ENCODE results near the gene FAM110D. TPM values are rescaled to one million over a fixed set of nuclear protein-coding genes. Genes with fewer than 3 reads are reported as not detected.

FAM110D gene
- polyA plus RNA-seq, 10 donors, result 0.47 to 1.4 (median 0.75) TPM

GRCh38 chr1:26161415-26162219 lies 2.7 kb downstream of the FAM110D start:
- peak in 2 of 3 donors; percentile 67 to 83 for DNase-seq

DNA sequence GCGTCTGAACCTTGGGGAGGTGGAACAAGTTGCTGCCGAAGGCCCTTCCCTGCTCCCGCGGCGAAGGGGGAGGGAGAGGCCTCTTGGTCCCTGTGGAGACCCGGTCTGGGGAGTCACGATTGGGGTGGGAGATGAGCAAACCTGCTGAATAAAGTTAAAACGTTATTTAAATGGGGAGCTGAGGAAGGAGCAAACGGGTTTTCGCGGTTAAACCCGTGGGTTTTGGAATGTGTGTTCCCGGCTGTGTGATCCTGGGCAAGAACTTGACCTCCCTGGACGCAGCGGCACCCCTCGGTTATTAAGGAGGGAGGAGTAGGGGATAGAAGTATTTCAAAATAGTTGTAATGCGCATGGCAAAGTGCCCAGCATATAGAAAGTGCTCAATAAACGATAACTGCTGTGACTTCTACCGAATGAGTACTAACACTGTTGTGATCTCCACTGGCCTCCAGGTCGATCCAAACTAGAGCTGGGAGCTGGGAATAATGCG lies 3.4 kb downstream of the FAM110D start:
- no peak for DNase-seq

GRCh38 chr1:26163684-26164035 lies 4.8 kb downstream of the FAM110D start:
- no peak for DNase-seq

DNA sequence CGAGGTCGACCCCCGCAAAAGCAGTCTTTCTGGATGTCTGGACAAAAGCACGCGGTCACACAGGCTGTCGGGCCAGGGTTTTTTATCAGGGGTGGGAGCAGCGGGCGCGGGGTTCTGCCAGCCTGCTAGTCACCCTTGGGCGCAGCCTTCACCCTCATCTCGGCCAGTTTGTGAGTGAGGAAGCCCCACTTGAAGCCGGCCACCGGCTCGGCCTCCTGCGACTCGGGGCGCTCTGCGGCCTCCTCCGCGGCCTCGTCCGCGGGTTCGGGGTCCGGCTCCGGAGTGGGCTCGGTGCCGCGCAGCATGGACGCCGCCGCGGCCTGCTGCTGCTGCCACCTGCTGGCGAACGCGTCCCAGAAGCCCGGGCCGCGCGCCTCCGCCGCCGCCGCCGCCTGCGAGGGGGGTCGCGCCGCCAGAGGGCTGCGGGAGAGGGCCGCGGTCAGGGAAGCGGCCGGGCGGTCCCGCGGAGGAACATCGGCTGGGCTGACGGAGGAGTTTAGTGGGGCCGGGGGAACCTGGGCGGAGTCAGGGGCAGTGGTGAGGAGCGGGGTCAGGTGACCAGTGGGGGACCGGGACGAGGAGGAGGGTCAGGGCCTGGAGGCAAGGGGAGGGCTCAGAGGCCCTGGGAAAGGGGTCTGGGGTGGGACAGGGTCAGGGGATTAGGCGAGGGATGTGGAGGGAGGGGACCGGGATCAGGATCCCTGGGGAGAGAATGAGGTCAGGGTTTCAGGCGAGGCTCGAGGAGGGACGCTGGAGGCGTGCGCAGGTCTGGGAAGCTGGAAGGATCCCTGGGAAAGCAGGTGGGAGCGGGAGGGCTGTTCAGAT lies 5.4 kb downstream of the FAM110D start:
- peak in 1 of 3 donors; percentile 76 for DNase-seq

DNA sequence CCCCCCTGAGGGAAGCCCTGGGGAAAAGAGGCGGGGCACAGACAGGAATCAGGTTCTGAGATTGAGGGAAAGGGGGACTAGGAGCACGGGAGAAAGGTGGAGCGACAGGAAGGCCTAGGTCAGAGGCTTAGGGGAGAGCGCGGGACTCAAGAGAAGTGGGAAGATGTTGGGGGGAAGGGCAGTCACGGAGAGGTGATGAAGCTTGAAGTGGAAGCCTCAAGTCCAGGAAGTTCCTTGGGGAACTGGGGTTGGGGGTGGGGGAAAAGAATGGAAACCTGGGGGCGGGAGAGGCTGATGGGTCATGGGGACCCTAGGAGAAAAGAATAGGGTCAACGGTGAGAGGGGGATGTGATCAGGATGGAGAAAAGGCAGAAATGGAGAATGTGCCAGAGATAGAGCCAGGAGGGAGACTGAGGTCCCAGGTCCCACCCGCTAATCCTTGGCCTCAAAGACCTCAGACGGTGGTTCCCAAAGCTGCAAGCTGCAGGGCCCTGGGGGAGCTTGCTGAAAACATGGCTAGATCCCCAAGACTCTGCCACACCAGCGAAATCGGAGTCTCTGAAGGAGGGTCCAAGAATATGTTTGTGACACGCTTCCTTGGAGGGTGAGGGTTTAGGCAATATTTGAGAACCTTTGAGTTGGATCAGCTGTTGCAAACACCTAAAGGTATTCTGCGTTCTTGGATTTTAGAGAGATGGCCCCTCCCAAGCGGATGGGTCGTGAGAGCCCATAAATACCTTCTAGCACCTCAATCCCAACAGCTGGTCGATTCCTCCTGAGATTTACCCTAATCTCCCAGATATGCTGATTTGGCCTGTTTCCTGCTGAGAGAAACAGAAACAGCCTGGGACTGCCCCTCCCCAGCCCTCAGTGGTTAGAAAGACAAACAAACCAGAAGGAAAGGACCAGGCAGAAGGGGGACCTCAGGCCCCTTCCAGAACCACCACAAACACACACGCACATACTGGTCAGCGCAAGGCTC lies 6.3 kb downstream of the FAM110D start:
- DNase-seq, result no peak

DNA sequence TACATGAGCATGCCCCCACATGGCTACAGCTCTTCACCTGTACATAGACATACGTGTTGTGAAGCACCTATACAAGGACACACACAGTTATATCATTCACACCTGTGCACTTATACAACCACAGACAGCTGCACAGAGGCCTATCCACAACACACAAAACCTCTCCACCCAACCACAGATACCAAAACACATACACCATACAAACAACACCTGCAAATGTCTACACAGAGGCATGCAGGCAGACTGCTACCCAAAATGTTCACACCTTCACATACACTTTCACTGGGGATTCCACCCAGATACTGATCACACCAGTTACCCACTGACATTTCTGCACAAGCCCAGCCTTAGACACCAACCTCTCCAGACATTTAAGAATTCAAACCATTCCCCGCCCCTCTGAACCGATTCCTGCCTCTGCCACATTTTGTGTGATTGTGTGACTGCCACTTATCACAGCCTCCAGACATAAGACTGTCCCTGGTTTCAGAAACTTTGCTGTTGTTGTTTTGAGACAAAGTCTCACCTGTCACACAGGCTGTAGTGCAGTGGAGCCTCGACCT lies 7.9 kb downstream of the FAM110D start:
- DNase-seq, result no peak

DNA sequence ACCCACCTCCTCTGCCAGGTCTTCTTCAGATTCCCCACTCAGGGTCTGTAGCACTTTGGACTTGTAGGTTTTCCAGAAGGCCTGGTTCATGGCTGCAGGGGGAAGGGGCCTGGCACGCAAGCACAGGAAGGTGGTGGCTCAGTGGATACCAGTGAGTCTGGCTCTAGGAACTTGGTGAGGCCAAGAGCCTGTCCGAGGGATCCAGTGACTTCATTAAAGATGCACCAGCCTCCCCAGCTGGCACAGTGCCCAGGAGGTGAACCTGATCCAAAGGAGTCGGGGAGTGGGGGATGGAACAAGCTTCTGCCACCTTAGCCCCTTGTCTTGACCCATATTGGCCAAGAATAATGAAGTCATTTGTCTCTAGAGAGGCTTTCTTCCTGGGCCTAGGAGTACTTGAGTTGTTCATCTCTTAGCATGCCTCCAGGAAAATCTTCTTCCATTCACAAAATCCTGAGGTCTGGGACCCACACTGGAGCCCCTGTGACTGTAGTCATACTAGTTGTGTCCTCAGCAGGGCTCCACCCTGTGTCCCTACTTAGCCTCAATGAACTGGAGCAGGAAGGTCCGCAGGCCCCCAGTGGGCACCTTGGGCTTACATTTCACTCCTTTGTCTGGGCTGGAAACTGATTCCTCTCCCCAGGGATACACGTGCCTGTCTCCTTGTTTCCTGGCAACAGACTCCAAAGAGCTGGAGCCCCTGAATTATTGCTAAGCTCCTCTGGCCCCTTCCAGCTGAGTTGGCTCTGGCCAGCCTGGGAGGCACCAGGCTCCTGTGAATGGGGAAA lies 9.7 kb downstream of the FAM110D start, which contains the start of gene C1orf232:
Gene C1orf232, minus strand, starts transcription at position 554 of the 788 bp plus-strand sequence. Its CDS starts 464 bp downstream, at position 90.
- DNase-seq, result no peak

DNA sequence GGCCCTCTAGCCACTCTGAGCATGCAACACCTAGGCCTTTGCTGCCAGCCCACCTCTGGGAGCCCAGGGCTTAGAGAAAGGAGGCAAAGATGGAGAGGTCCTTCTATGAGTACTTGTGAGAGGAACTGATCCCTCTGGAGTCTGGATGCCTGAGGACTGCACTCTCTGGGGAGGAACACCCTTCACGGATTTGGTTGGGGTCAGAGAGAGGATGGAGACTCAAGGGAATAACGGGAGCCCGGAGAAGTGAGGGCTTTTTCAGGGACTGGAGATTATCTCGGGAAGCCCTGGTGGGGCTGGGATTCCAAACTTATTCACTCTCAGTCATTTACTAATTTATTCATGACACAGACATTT lies 10.3 kb downstream of the FAM110D start:
- no peak for DNase-seq

GRCh38 chr1:26169669-26170471 lies 11.0 kb downstream of the FAM110D start, which contains the start of gene ZNF593:
Gene ZNF593 (plus strand): TSS chr1:26169908. CDS start chr1:26169984, 76 bp downstream.
- DNase-seq, result peak; percentile 86 to 95 (median 92)

DNA sequence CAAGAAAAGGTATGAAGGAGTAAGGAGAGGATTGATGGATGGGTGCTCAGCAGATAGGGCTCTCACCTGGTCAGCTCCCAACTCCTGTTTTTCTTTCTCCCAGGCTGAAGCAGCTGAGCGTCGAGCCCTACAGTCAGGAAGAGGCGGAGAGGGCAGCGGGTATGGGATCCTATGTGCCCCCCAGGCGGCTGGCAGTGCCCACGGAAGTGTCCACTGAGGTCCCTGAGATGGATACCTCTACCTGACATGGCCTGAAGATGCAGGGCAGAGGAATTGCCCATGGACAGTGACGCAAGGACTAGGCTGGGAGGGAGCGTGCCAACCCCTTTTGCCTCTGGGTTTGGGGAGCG lies 11.6 kb downstream of the FAM110D start:
- no peak for DNase-seq

- no peak for DNase-seq
These were observed 12.5 kb downstream of the FAM110D start, which contains the start of gene ZNF593OS for GRCh38 chr1:26171084-26172072. Gene ZNF593OS (minus strand): TSS chr1:26171832. CDS start chr1:26171661, 171 bp downstream.

DNA sequence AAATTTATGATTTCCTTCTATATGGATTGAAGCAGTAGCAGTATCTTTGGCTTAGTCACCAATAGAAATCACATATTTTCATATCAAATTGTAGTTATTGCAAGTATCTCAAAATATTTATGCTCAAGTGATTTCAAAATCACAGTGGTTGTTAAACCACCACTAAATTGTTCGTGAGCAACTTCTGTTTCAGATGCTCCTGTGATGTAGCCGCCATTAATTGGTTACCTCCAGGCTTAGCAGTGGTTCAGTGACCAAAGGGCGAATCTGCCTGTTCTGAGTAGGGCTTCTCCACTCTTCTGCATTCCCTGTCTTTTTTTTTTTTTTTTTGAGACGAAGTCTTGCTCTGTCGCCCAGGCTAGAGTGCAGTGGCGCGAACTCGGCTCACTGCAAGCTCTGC lies 16.5 kb downstream of the FAM110D start:
- DNase-seq, result no peak

GRCh38 chr1:26177182-26177684 lies 18.4 kb downstream of the FAM110D start, which contains the start of gene CNKSR1:
Gene CNKSR1 (plus strand): TSS chr1:26177491. CDS start chr1:26177548, 57 bp downstream.
- DNase-seq, result no peak

GRCh38 chr1:26180010-26180506 lies 21.2 kb downstream of the FAM110D start:
- DNase-seq, result no peak

GRCh38 chr1:26181586-26182382 lies 22.9 kb downstream of the FAM110D start:
- DNase-seq, result no peak

DNA sequence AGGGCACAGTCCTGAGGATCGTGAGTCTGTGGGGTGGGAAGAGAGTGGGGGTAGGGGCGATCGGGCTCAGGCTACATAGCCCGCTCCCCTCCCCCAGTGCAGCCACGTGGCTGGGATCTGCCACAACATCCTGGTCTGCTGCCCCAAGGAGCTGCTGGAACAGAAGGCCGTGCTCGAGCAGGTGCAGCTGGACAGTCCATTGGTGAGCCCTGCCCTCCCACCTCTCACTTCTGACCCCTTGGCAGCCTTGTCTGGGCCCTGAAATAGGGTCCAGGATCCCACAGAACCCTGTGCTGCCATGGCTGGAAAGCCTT lies 23.5 kb downstream of the FAM110D start:
- DNase-seq, result no peak

DNA sequence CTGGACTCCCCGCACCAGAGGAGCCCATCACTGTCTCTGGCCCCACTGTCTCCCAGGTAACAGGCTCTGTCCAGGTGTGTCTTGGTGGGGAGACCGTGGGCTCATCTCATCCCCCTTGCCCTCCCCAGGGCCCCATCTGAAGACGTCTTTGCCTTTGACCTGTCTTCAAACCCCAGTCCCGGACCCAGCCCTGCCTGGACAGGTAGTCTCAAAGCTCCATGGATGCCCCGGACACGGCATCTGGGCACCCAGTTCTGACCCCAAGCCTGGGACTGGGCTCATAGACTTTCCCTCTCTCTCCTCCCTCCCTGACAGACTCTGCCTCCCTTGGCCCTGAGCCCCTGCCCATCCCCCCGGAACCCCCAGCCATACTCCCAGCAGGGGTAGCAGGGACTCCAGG lies 25.2 kb downstream of the FAM110D start:
- DNase-seq, result no peak

All from muscle of back (tissue), 11 donors.